B cell (primary cell): ENCODE data around the gene MDFIC2. TPM values are rescaled to one million over a fixed set of nuclear protein-coding genes. Genes with fewer than 3 reads are reported as not detected.

Source experiments
- ATAC-seq: fragments of 200-7000 bp; cut with Tn5 transposase; one replicate; pipeline ENCODE4 v1.10.0; 2021; ENCODE audit warnings: low read depth, mild to moderate bottlenecking, moderate number of reproducible peaks, moderate library complexity
- CTCF ChIA-PET: fragments of 350-600 bp; sonication (Branson Sonifier 250); formaldehyde crosslinking; loops from one replicate; lab custom pipeline; 2021; ENCODE audit warnings: antibody characterized with exemption, inconsistent platforms; lab: Charles Lee
- POLR2A ChIA-PET: fragments of 350-600 bp; sonication (Branson Sonifier 250); formaldehyde crosslinking; loops from one replicate; lab custom pipeline; 2021; ENCODE audit warnings: antibody characterized with exemption; lab: Charles Lee
- DNase-seq: peaks from one replicate; pipeline ENCODE4 v3.0.0; 2013
- H2AFZ ChIP-seq: 2 replicates; pipeline ENCODE4 v1.6.1; 2012; ENCODE audit warnings: mild to moderate bottlenecking, low read depth, low read length; ENCODE audit not compliant: insufficient read depth, poor library complexity, severe bottlenecking
- H3K27ac ChIP-seq, 2 donors: 1 replicate in 1 of 2; 2 replicates in 1 of 2; pipeline ENCODE4 v1.5.1; 2012 to 2013; ENCODE audit warnings: low read length in 2 of 2, mild to moderate bottlenecking in 2 of 2, moderate library complexity in 1 of 2
- H3K27me3 ChIP-seq, 4 experiments: fragments of 200-600 bp in 1 of 4; sonication (generic) in 1 of 4; replicated peaks in 1 of 4; 1 replicate in 2 of 4; 2 replicates in 2 of 4; pipeline versions ENCODE4 v1.6.1 to v1.7.0; 2013 to 2016; ENCODE audit warnings: low read length in 3 of 4, mild to moderate bottlenecking in 2 of 4, mixed read lengths in 1 of 4, moderate library complexity in 1 of 4; ENCODE audit not compliant: insufficient read depth in 4 of 4, control insufficient read depth in 3 of 4; ENCODE audit errors: control extremely low read depth in 1 of 4
- H3K36me3 ChIP-seq, 2 experiments: replicated peaks in 1 of 2; 1 replicate in 1 of 2; 2 replicates in 1 of 2; pipeline versions ENCODE4 v1.6.1 to v1.7.1; 2013; ENCODE audit warnings: low read length in 1 of 2; ENCODE audit not compliant: insufficient read depth in 2 of 2, control insufficient read depth in 1 of 2; ENCODE audit errors: control extremely low read depth in 1 of 2, extremely low read depth in 1 of 2
- H3K4me1 ChIP-seq, 2 donors: fragments of 200-600 bp in 1 of 2; sonication (generic) in 1 of 2; 1 replicate in 1 of 2; 2 replicates in 1 of 2; pipeline versions ENCODE4 v1.5.1 to v1.6.1; 2013 to 2017; ENCODE audit warnings: low read length in 2 of 2; ENCODE audit not compliant: control insufficient read depth in 2 of 2, insufficient read depth in 2 of 2
- H3K4me2 ChIP-seq: replicated peaks from 2 replicates; pipeline ENCODE3; 2012; ENCODE audit warnings: mild to moderate bottlenecking, low read depth, low read length; ENCODE audit not compliant: poor library complexity, severe bottlenecking
- H3K4me3 ChIP-seq, 5 experiments: fragments of 200-600 bp in 1 of 5; sonication (generic) in 1 of 5; 1 replicate in 3 of 5; 2 replicates in 2 of 5; pipeline versions ENCODE4 v1.5.1 to v1.7.0; 2011 to 2016; ENCODE audit warnings: low read length in 4 of 5, mild to moderate bottlenecking in 4 of 5, low read depth in 2 of 5, control low read depth in 1 of 5, moderate library complexity in 1 of 5; ENCODE audit not compliant: insufficient read depth in 1 of 5; ENCODE audit errors: control extremely low read depth in 1 of 5, extremely low read depth in 1 of 5
- H3K79me2 ChIP-seq: fragments of 200-600 bp; sonication (generic); one replicate; pipeline ENCODE4 v1.6.0; 2016; ENCODE audit warnings: low read length; ENCODE audit not compliant: control insufficient read depth, insufficient read depth
- H3K9ac ChIP-seq: fragments of 200-600 bp; sonication (generic); 2 replicates; pipeline ENCODE4 v1.6.1; 2017; ENCODE audit warnings: mild to moderate bottlenecking, low read length, moderate library complexity
- H3K9me3 ChIP-seq, 3 donors: one replicate each; pipeline versions ENCODE4 v1.6.1 to v1.7.1; 2013; ENCODE audit warnings: low read length in 2 of 3; ENCODE audit not compliant: control insufficient read depth in 2 of 3, insufficient read depth in 1 of 3; ENCODE audit errors: control extremely low read depth in 1 of 3
- H4K20me1 ChIP-seq: 2 replicates; pipeline ENCODE4 v1.6.0; 2012; ENCODE audit warnings: mild to moderate bottlenecking, low read length; ENCODE audit not compliant: insufficient read depth, control insufficient read depth, poor library complexity, severe bottlenecking
- H3K27ac Mint-ChIP-seq: one replicate; pipeline ENCODE4 v1.8.0; 2021; ENCODE audit warnings: mixed read lengths
- H3K27me3 Mint-ChIP-seq: one replicate; pipeline ENCODE4 v1.8.0; 2021; ENCODE audit warnings: mixed read lengths
- H3K4me1 Mint-ChIP-seq: one replicate; pipeline ENCODE4 v1.8.0; 2021; ENCODE audit warnings: mixed read lengths
- H3K4me3 Mint-ChIP-seq: one replicate; pipeline ENCODE4 v1.8.0; 2021; ENCODE audit warnings: mixed read lengths
- H3K9me3 Mint-ChIP-seq: one replicate; pipeline ENCODE4 v1.8.0; 2022; ENCODE audit warnings: mixed read lengths; ENCODE audit not compliant: insufficient read depth
- EZH2 ChIP-seq: IDR thresholded peaks from 2 replicates; pipeline ENCODE4 v1.6.1; 2012; ENCODE audit warnings: borderline replicate concordance, low read depth, mild to moderate bottlenecking, moderate library complexity, low read length; ENCODE audit not compliant: insufficient read depth, poor library complexity, severe bottlenecking
- WGBS: methylation state at CpG from one replicate; pipeline ENCODE4 v1.1.5; 2013; ENCODE audit warnings: missing lambda C conversion rate; ENCODE audit not compliant: insufficient coverage; 5-methylcytosine and 5-hydroxymethylcytosine counted together
- intact Hi-C: fragments of 100-400 bp; cut with micrococcal nuclease; formaldehyde crosslinking; loops from one replicate; pipeline ENCODE4 v1.10.0; 2022
- polyA plus RNA-seq: library from polyadenylated mRNA; depleted of rRNA; stranded (reverse); fragments of >200 nt; gene quantifications from 2 replicates; pipeline ENCODE4 v1.2.3, GENCODE V29; 2012
- total RNA-seq, 2 donors: library from RNA; stranded (reverse); fragments of 120-200 nt in 1 of 2; gene quantifications; 1 replicate in 1 of 2; 2 replicates in 1 of 2; pipeline versions ENCODE4 v1.2.3 to v1.2.4, GENCODE V29; 2013 to 2022
- TF ChIP-seq, protein P1 (sequence below): fragments of 200-600 bp; IDR thresholded peaks from one replicate; pipeline ENCODE4 v1.8.0; 2022; ENCODE audit warnings: antibody characterized with exemption, mild to moderate bottlenecking

Gene MDFIC2
- total and polyA plus RNA-seq, 2 donors (not counting 1 experiment from before 2014, with no cell fraction given) = not detected

- POLR2A ChIA-PET = no interaction called here
- Histone ChIP-seq H3K4me1 (no peaks in the 10 kb centered on the region), H3K9me3 (no peaks in the 10 kb centered on the region), H2AFZ (no peak overlapping the region), H3K79me2 (no peaks in the 10 kb centered on the region), H3K4me2 (no peak overlapping the region), H3K36me3 (no peaks in the 10 kb centered on the region), H3K9ac (no peak overlapping the region), H3K27me3 (peaks cover 0 to 2% (median 0%) of the 10 kb centered on the region in 4 experiments), H4K20me1 (no peaks in the 10 kb centered on the region), H3K4me3 (no peak overlapping the region), H3K27ac (no peak overlapping the region)
- DNase-seq (no peak), ATAC-seq (no peak)
- CTCF ChIA-PET = no interaction called here
- TF ChIP-seq, protein P1, sequence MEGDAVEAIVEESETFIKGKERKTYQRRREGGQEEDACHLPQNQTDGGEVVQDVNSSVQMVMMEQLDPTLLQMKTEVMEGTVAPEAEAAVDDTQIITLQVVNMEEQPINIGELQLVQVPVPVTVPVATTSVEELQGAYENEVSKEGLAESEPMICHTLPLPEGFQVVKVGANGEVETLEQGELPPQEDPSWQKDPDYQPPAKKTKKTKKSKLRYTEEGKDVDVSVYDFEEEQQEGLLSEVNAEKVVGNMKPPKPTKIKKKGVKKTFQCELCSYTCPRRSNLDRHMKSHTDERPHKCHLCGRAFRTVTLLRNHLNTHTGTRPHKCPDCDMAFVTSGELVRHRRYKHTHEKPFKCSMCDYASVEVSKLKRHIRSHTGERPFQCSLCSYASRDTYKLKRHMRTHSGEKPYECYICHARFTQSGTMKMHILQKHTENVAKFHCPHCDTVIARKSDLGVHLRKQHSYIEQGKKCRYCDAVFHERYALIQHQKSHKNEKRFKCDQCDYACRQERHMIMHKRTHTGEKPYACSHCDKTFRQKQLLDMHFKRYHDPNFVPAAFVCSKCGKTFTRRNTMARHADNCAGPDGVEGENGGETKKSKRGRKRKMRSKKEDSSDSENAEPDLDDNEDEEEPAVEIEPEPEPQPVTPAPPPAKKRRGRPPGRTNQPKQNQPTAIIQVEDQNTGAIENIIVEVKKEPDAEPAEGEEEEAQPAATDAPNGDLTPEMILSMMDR = no peak
- no peak for TF ChIP-seq EZH2
- Mint-ChIP-seq H3K27me3 (no peaks in the 10 kb centered on the region), H3K4me1 (no peaks in the 10 kb centered on the region), H3K4me3 (no peak overlapping the region), H3K9me3 (peaks cover 2% of the 10 kb centered on the region), H3K27ac (no peak overlapping the region)
- 100% methylated on average over 2 of the region's 2 CpGs for WGBS
- intact Hi-C loops = no loop called here
These were observed 70.0 kb downstream of the MDFIC2 start for GRCh38 chr3:70242297-70242882.

- ATAC-seq = no peak
- Histone ChIP-seq H3K4me3 (no peak overlapping the region), H3K27ac (no peak overlapping the region), H3K36me3 (no peaks in the 10 kb centered on the region), H3K9ac (no peak overlapping the region), H3K9me3 (peaks cover 0 to 2% (median 0%) of the 10 kb centered on the region in 3 donors), H2AFZ (no peak overlapping the region), H3K4me1 (no peaks in the 10 kb centered on the region), H4K20me1 (no peaks in the 10 kb centered on the region), H3K79me2 (no peaks in the 10 kb centered on the region), H3K4me2 (no peak overlapping the region), H3K27me3 (peaks cover 0 to 2% (median 0%) of the 10 kb centered on the region in 4 experiments)
- ChIA-PET CTCF (no interaction called here), POLR2A (no interaction called here)
- intact Hi-C loops = no loop called here
- H3K4me1 Mint-ChIP-seq = no peaks in the 10 kb centered on the region
- no peaks in the 10 kb centered on the region for H3K27me3 Mint-ChIP-seq
- no CpG with 5 or more reads among the region's 1 CpG for WGBS
- no peaks in the 10 kb centered on the region for H3K9me3 Mint-ChIP-seq
- no peak for TF ChIP-seq EZH2
- TF ChIP-seq, protein P1 = no peak
- no peak for DNase-seq
- H3K27ac Mint-ChIP-seq = no peak overlapping the region
- no peak overlapping the region for H3K4me3 Mint-ChIP-seq
These were observed 78.6 kb downstream of the MDFIC2 start for GRCh38 chr3:70233812-70234211.
